Measurements from ENCODE around the gene PALLD.

GRCh38 chr4:168502861-168503260 is 6.0 kb downstream of the PALLD start:
- no peak for TF ChIP-seq CTCF (IDR thresholded peaks at IDR 0.05)
- TF ChIP-seq NFE2L1 (CRISPR knock-in tag; IDR thresholded peaks at IDR 0.05) = no peak
- TF ChIP-seq ATF1 (CRISPR knock-in tag; IDR thresholded peaks at IDR 0.05) = no peak
- no peak for TF ChIP-seq SP1 (CRISPR knock-in tag; conservative IDR thresholded peaks at IDR 0.05)
- no peak for TF ChIP-seq CBFB (CRISPR knock-in tag; IDR thresholded peaks at IDR 0.05; ENCODE audit: low read depth)
- no peak for TF ChIP-seq TP53 (CRISPR knock-in tag; IDR thresholded peaks at IDR 0.05)
- no peak for TF ChIP-seq ATF2 (CRISPR knock-in tag; IDR thresholded peaks at IDR 0.05; ENCODE audit: borderline replicate concordance, low read depth)
- no peak for TF ChIP-seq ELF4 (CRISPR knock-in tag; IDR thresholded peaks at IDR 0.05; ENCODE audit: low read depth)
- TF ChIP-seq USF2 (CRISPR knock-in tag; IDR thresholded peaks at IDR 0.05) = no peak

All from WTC11 (cell line).